Uterus (tissue), 4 donors: Measurements from ENCODE around the gene ZNF862. TPM values are rescaled to one million over a fixed set of nuclear protein-coding genes. Genes with fewer than 3 reads are reported as not detected.

Source experiments
- DNase-seq, 2 donors: peaks; one replicate each; pipeline ENCODE4 v3.0.0-alpha.2; 2019 to 2020
- H3K27ac ChIP-seq, 2 donors: fragments of 200-600 bp; sonication (generic); 1 replicate in 1 of 2; 2 replicates in 1 of 2; pipeline ENCODE4 v1.5.1; 2016 to 2018
- H3K27me3 ChIP-seq, 2 donors: fragments of 200-600 bp; sonication (generic); one replicate each; pipeline ENCODE4 v1.5.1; 2018 to 2019; ENCODE audit warnings: control low read depth in 1 of 2
- H3K36me3 ChIP-seq, 2 donors: fragments of 200-600 bp; sonication (generic); one replicate each; pipeline ENCODE4 v1.5.1; 2019; ENCODE audit warnings: control low read depth in 1 of 2
- H3K4me1 ChIP-seq, 2 donors: fragments of 200-600 bp; sonication (generic); one replicate each; pipeline ENCODE4 v1.5.1; 2018 to 2019; ENCODE audit warnings: control low read depth in 1 of 2
- H3K4me3 ChIP-seq, 2 donors: fragments of 200-600 bp; sonication (generic); 1 replicate in 1 of 2; 2 replicates in 1 of 2; pipeline ENCODE4 v1.5.1; 2018 to 2019; ENCODE audit warnings: mild to moderate bottlenecking in 1 of 2
- H3K9me3 ChIP-seq, 2 donors: fragments of 200-600 bp; sonication (generic); one replicate each; pipeline ENCODE4 v1.5.1; 2019; ENCODE audit warnings: control low read depth in 1 of 2
- CTCF ChIP-seq, 4 experiments: fragments of 200-600 bp in 2 of 4; fragments of 450-650 bp in 2 of 4; sonication (generic) in 2 of 4; IDR thresholded peaks; one replicate each; pipeline ENCODE4 v1.5.1; 2016 to 2019; ENCODE audit warnings: antibody characterized with exemption in 4 of 4, mild to moderate bottlenecking in 2 of 4, moderate library complexity in 1 of 4
- POLR2A ChIP-seq, 2 donors: fragments of 450-650 bp; IDR thresholded peaks; one replicate each; pipeline ENCODE4 v1.6.1; 2016; ENCODE audit warnings: antibody characterized with exemption in 2 of 2, mild to moderate bottlenecking in 1 of 2, moderate library complexity in 1 of 2
- intact Hi-C: fragments of 100-400 bp; cut with DNase I; formaldehyde crosslinking; loops from one replicate; pipeline ENCODE4 v1.15.1; 2023; ENCODE audit warnings: low total_unique reads
- total RNA-seq, 4 donors: library from RNA; depleted of rRNA in 3 of 4; stranded (reverse); fragments of >200 nt in 3 of 4; gene quantifications; one replicate each; pipeline versions ENCODE4 v1.1.0 to v1.2.4, GENCODE V29; 2014 to 2023
- donor health status: DM: yes; HTN: yes; CAD: no.

Gene ZNF862
- total RNA-seq, 4 donors from 2014 or later: 1.8 to 39.4 (median 14.6) TPM

DNA sequence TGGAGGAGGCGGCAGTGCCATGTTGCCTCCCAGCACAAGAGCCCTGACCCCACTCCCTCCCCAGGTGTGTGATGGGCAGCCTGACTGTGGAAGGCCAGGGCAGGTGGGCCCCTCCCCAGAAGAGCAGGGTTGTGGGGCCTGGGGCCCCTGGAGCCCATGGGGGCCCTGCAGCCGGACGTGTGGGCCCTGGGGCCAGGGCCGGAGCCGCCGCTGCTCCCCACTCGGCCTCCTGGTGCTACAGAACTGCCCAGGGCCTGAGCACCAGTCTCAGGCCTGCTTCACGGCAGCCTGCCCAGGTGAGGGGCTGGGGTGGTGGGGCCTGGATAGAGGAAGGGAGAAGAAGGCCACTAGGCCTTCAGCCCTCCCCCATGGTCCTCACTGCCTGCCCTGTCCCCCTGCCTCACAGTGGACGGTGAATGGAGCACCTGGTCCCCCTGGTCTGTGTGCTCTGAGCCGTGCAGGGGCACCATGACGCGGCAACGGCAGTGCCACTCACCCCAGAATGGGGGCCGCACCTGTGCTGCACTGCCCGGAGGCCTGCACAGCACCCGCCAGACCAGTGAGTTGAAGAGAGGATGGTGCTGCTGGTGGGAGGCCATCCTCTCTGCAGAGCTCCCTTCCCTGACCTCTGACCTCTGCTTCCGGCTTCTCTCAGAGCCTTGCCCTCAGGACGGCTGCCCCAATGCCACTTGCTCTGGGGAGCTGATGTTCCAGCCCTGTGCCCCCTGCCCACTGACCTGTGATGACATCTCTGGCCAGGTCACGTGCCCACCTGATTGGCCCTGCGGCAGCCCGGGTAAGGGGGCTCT lies 46.6 kb upstream of the ZNF862 start:
- TF ChIP-seq CTCF (IDR thresholded peaks at IDR 0.05) (no peak), POLR2A (IDR thresholded peaks at IDR 0.05) (no peak)
- intact Hi-C loops: no loop called here
- no peak overlapping the region for H3K4me3 ChIP-seq
- DNase-seq: no peak
- H3K27ac ChIP-seq: no peak overlapping the region
- H3K36me3 ChIP-seq: no peaks in the 10 kb centered on the region
- H3K9me3 ChIP-seq: no peaks in the 10 kb centered on the region
- H3K27me3 ChIP-seq: no peaks in the 10 kb centered on the region
- no peaks in the 10 kb centered on the region for H3K4me1 ChIP-seq

GRCh38 chr7:149792220-149792595 lies 46.0 kb upstream of the ZNF862 start:
- H3K27me3 ChIP-seq: no peaks in the 10 kb centered on the region
- TF ChIP-seq CTCF (IDR thresholded peaks at IDR 0.05) (no peak), POLR2A (IDR thresholded peaks at IDR 0.05) (no peak)
- DNase-seq: no peak
- intact Hi-C loops: no loop called here
- no peak overlapping the region for H3K27ac ChIP-seq
- H3K9me3 ChIP-seq: no peaks in the 10 kb centered on the region
- no peaks in the 10 kb centered on the region for H3K36me3 ChIP-seq
- no peak overlapping the region for H3K4me3 ChIP-seq
- H3K4me1 ChIP-seq: no peaks in the 10 kb centered on the region

DNA sequence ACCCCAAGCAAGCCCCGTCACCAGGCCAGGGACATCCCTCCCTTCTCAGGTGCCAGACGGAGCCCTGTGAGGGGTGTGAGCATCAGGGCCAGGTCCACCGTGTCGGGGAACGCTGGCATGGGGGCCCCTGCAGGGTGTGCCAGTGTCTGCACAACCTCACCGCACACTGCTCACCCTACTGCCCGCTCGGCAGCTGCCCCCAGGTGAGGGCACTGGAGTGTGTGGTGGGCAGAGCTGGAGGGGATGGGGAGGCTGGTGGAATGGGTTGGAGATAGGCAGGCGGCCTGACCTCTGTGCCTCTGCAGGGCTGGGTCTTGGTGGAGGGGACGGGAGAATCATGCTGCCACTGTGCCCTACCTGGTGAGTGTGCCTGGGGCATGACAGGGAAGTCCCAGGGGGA lies 44.9 kb upstream of the ZNF862 start:
- no peak for TF ChIP-seq CTCF (IDR thresholded peaks at IDR 0.05)
- no peak for TF ChIP-seq POLR2A (IDR thresholded peaks at IDR 0.05)
- no peaks in the 10 kb centered on the region for H3K4me1 ChIP-seq
- no peaks in the 10 kb centered on the region for H3K36me3 ChIP-seq
- no peak overlapping the region for H3K4me3 ChIP-seq
- intact Hi-C loops: no loop called here
- no peak overlapping the region for H3K27ac ChIP-seq
- no peaks in the 10 kb centered on the region for H3K27me3 ChIP-seq
- no peaks in the 10 kb centered on the region for H3K9me3 ChIP-seq
- DNase-seq: no peak

DNA sequence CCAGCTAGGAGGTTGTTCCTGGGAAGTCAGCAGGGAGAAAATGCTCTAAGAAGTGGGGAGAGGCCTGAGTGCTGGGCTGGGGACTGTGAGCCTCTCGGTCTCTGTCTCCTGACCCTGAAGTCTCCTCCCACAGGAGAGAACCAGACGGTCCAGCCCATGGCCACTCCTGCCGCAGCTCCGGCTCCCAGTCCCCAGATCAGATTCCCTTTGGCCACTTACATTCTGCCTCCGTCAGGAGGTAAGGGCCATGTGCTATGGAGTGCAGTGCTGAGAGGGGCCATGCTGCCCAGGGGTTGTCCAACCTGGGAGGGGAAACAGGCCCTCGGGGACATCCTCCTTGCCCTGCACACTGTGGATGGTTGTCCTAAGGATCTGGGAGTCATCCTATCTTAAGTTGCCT lies 43.5 kb upstream of the ZNF862 start:
- no peaks in the 10 kb centered on the region for H3K9me3 ChIP-seq
- intact Hi-C loops: no loop called here
- TF ChIP-seq CTCF (IDR thresholded peaks at IDR 0.05): no peak
- no peak for TF ChIP-seq POLR2A (IDR thresholded peaks at IDR 0.05)
- H3K27ac ChIP-seq: no peak overlapping the region
- H3K4me3 ChIP-seq: no peak overlapping the region
- no peaks in the 10 kb centered on the region for H3K27me3 ChIP-seq
- DNase-seq: no peak
- H3K36me3 ChIP-seq: no peaks in the 10 kb centered on the region
- no peaks in the 10 kb centered on the region for H3K4me1 ChIP-seq

DNA sequence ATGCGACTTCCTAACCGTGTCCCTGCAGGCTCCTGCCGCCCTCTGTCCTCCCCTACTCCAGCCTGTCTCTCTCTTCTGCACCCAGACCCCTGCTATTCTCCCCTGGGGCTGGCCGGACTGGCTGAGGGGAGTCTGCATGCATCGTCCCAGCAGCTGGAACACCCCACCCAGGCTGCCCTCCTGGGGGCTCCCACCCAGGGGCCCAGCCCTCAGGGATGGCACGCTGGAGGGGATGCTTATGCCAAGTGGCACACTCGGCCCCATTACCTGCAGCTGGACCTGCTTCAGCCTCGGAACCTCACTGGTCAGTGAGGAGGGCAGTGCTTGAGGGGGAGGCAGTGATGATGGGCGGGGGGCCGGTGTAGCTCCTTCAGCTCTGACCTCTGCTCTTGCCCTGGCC lies 43.0 kb upstream of the ZNF862 start:
- no peak for DNase-seq
- Histone ChIP-seq H3K4me1 (no peaks in the 10 kb centered on the region), H3K9me3 (no peaks in the 10 kb centered on the region), H3K4me3 (no peak overlapping the region), H3K27me3 (no peaks in the 10 kb centered on the region), H3K36me3 (no peaks in the 10 kb centered on the region), H3K27ac (no peak overlapping the region)
- intact Hi-C loops: no loop called here
- TF ChIP-seq POLR2A (IDR thresholded peaks at IDR 0.05) (no peak), CTCF (IDR thresholded peaks at IDR 0.05) (no peak)
